HG02852 (cell line): ENCODE results near the gene HEMK1.

Experiments
- ATAC-seq: cut with Tn5 transposase; IDR thresholded peaks from one replicate; pipeline ENCODE4 v1.9.1; 2021; ENCODE audit warnings: mild to moderate bottlenecking, moderate library complexity; ENCODE audit not compliant: unreplicated experiment

The HEMK1 gene

DNA sequence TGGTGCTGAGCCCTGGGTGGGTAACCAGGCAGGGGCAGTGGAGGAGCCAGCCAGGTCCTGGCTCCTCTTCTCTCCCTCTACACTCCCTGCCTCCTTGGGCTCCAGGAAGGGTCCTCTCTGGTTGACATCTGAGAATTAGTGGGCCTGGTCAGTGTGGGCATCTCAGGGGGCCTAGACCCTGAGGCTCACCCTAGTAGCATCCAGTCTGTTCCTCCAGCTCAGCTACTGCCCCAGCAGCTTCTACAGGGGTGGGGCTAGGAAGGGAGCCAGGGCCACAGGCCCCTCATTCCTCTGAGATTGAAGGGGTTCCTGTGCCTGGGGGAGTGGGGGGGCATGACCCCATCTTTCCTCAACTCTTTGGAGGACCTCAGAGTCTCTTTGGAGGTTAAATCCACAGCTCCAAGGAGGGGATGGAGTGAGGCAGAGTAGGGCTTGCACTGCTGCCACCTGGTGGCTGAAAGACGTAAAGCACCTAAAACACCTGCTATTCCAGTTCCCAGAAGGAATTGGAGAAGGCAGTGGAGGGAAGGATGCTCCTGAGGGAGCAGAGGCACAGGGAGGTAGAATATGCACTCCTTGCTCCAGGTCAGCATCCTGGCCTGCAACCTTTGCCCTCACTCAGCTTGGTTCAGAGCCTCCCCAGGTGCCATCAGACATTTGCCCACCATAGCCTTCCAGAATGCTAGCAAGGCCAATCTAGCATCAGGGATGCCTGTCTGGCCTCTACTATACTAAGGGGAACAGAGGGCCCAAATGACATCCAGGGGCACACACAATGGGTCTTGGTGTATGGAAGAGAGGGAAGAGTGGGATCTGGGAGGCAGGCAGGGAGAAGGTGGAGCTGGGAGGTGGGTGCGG, 26.9 kb upstream of the HEMK1 start:
- ATAC-seq: no peak

DNA sequence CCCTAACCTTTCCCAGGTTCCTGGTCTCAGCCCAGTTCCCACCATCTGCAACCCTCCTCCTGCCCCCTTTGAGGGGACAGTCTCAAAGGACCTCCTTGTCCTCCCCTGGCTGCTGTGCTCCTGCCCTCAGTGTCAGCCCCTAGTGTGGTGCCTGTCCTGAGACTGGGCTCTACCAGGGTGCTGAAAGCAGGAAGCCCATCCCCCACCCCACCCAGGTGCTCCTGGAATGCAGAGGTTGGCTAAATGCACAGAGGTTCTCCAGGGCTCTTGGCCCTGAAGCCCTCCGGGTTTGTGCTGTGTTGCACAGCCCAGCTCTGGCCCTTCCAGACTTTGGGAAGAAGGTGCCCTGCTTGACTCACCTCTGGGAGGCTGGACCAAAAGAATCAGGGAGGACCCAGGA, 23.5 kb upstream of the HEMK1 start:
- no peak for ATAC-seq

DNA sequence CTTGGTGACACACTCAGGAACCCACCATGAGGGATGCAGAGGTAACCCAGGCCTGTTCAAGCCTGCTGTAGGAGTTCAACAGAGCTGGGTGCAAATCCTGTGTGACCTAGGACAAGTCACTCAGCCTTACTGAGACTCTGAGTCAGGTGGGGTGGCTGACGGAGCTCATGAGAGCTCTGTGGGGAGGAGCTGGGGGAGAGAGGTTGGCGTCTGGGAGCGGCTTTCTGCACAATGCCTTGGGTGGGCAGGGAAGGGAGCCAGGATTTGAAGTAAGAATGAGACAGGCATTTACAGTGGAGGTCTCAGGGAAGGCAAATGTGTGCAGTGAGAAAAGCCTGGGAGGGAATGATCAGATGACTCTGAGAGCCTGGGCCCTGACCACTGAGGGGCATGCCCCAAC, 20.1 kb upstream of the HEMK1 start:
- no peak for ATAC-seq

DNA sequence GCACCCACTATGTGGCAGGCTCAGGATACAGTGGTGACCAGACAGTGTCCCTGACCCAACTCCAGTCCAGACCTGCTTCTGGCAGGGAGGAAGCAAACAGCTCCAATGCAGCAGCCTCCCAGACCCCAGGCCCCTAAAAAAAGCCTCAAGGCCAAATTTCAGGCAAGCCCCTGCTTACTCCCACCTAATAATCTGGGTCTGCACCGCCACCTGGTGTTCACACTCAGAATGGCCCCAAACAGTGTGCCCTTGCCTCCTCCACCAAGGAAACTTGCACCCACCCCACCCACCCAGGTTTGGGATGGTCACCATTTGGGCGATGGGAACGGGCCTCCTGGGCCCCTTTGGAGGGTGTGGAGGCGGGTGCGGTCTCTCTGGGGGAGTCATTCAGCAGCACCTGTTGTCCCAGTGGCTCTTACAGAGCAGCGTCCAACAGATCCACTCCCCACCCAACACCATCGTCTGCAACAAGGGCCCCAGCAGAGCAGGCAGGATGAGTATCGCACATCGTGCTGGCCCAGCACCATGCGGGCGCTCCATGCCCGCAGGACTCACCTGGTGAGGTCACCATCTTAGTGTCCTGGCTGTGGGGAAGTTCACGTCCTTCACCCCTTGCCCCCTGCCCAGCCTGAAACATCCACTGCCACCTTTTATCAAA, 19.1 kb upstream of the HEMK1 start:
- ATAC-seq: no peak

DNA sequence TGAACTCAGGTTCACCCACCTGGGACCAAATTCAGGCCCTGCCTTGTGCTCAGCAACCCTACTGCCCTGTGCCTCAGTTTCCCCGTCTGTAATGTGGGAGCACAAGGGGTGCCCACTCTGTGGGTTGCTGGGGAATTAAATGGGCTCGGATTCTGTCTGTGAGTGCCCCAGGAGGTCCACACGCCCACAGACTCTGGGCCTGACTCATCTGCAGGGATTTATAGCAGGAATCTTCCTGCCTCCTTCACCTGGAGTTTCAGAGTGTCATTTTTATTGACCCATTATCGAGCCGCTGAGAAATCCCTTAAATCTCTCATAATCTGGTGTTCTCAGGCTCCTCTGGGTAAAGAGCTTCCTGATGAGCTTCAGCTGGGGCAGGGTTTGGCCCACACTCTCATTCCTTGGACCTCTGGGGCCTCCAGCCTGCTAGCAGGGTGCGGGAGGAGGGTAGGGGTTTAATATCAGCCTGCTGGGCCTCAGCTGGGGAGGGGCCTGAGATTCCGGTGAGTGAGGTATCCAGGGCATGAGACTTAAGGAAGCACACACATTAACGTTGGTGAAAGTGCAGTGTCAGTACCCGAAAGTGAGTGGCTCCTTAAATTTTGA, 18.2 kb upstream of the HEMK1 start:
- no peak for ATAC-seq

DNA sequence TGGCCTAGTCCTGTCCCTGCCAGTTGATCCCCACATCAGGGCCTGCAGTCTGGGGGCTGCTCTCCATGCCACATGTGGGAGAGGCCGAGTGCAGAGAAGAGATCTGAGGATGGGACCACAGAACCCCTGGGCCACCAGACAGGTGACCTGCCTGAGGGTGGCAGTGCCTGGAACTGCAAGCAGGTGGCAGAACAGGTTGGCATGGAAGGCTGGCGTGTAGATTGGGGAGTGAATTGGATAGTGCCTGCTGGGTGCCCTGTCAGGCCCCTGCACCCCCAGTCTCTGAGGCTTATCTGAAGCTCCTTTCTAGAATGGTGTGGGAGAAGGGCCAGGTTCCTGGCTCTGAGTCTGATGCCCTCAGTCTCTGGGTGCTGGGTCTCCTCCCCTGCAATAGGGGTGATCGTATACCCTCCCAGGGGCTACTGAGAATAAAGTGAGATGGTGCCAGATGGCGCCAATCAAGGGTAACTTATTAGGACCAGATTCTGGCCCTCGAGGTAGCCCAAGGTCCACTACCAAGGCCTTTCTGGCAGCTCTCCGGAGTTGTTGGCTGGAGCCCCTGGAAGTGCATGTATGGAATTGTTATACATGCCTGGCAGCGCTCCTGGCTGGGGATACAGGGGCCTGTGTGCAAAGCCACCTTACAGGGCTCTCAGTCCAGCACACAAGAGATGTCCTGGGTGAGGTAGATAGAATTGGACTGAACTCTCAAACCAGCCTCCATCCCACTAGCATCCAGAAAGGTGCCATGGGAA, 17.5 kb upstream of the HEMK1 start:
- ATAC-seq: no peak

DNA sequence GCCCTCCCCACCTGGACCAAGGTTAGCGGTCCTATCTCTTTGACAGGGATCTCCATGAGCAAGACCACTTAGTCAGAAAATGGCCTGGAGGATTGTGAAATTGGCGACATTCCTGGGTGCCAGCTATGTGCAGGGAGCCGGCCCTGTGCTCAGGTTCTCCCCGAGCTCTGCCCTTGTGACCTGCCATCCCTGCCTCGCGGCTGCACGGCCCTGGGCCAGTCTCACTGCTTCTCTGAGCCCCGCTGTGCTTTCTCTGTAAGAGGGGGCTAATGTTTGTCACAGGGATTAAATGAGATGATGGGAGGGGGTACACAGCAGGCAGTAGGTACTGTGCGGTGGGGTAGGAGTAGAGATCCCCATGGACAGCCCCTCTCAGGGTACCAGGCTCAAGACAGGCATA, 16.7 kb upstream of the HEMK1 start:
- ATAC-seq: no peak

DNA sequence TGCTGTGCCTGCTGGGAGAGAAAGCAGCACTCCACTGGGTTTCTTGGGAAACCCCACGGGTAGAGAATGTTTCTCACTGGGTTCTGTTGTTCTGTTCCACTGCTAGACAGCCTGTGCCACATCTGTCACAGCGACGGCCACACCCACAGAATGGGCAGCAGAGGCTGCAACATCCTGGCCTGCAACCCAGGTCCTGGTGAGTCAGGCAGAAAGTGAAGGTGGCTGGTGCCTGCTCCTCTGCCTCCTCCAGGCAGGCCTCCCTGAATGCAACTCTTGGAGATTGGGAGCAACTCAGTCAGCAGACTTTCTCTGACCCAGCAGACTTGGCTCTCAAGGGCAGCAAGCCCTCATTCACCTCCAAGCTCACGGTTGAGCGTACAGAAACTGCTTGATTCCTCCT, 14.8 kb upstream of the HEMK1 start:
- ATAC-seq: no peak

DNA sequence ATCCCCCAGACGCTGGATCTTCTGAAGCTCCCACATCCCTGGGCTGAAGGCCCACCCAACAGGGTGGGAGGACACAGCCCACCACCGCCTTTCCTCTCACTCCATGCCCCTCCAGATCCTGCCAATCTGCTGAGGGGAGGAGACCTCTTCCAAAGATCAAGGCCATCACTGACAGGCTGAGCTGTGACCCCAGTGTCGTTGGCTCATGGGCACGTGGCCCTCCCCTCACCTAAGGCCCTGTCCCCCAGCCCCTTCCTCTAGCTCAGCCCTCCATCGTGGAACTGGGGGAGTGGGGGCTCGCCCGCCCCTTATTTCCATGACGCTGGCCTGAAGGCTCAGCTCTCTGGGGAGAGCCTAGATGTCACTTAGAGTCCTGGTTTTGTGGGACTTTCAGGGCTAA, 12.2 kb upstream of the HEMK1 start:
- ATAC-seq: no peak

DNA sequence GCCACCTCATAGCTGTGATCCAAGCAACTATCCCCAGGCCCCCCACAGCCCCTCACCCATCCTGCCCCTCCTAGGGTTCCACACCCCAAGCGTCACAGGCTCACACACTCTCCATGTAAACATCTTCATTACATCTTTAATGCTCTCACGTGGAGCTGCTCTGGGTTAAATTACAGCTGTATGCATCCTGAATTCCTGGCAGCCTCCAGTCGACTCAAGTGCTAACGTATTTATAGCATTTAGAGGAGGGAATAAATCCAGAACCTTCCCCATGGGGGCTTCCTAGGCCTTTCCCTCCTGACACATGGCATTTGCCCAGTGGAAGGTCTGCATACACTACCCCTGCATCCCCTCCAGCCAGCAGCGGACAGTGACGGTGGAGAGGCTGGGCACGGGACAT, 11.4 kb upstream of the HEMK1 start:
- ATAC-seq: no peak

DNA sequence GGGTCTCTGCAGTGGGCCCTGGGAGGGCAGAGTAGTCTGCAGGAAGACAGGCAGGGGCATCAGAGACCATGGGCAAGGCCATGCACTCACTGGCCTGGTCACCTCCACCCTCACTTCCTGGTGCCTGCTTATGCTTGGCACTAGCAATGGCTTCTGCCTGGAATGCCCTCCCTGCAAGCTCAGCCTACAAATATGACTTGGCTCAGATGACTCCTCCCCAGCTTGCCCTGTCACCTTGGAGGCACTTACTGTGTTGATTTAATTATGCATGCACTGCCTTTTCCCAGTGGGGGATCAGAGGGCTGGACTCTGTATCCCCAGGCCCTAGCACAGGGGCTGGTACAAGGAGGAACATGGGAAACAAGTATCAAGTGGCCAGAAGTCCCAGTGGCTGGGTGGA, 9.6 kb upstream of the HEMK1 start:
- ATAC-seq: no peak

DNA sequence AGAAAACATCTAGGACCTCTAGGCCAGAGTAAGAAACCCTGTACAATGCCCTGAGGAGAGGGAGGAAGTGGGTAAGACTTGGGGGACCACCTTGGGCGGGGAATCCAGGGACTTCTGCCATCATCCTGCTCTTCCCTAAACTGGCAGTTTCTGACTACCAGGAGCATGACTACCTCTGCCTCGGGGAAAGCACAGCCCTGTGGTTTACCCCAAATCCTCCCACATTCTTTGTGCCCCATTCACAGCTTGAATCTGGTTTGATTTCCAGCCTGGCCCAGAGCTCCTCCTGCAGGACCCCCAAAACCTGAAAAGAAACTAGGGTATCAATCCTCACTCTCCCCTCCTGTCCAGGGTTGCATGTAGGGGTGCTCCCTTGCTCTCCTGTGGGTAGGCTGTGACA, 6.5 kb upstream of the HEMK1 start:
- ATAC-seq: no peak

DNA sequence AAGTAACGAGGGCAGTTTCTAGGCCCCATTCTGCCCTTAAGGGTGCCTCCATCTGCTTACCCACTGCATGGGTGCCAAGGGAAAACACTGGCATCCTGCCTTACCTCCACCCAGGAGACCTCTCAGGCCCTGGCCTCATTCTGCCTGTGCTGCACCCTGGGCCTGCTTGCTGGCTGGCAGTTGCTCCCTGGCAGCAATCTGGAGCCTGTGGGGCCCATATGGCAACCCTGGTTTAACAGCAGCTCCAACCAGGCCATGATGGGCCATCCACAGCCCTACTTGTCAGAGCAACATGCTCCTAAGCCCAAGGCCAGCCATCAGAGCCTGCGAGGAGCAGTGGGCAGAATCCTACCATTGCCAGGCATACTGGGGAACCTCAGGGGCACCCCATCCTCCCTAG, 5.5 kb upstream of the HEMK1 start:
- ATAC-seq: no peak

DNA sequence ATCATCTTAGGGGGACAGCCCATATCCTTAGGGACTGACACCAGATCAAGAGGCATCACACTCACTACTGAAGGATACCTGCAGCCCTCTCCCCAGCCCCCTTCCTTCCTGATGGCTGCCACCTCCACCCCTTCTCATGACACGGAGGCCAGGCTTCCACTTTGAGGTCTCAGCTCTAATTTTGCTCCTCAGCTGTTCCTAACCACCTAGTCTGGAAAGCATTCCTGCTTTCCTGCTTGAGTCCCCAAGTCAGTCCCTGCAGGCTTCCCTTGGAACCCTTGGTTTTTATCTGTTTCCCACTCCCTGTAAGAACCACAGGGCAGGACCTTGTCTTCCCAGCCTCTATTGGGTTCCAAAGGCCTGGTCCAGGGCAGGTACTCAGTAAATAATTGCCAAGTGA, 5.0 kb upstream of the HEMK1 start:
- ATAC-seq: no peak

DNA sequence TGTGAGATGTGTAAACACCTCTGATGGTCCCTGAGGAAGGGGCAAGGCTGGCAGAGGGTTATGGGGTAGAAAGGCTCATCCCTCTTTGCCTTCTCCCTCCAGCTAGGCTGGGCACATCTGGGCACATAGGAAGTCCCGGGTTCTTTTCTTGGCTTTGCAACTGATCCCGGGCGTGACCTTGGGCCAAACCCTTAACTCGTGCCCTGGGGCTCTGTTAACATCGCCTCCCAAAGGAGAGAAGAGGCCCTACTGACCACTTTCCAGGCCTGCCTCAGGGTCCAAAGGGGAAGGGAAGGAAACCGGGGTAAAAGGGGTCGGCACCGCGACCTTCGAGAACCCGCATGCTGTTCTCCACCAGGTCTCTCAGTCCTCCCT, 2.3 kb upstream of the HEMK1 start:
- no peak for ATAC-seq

DNA sequence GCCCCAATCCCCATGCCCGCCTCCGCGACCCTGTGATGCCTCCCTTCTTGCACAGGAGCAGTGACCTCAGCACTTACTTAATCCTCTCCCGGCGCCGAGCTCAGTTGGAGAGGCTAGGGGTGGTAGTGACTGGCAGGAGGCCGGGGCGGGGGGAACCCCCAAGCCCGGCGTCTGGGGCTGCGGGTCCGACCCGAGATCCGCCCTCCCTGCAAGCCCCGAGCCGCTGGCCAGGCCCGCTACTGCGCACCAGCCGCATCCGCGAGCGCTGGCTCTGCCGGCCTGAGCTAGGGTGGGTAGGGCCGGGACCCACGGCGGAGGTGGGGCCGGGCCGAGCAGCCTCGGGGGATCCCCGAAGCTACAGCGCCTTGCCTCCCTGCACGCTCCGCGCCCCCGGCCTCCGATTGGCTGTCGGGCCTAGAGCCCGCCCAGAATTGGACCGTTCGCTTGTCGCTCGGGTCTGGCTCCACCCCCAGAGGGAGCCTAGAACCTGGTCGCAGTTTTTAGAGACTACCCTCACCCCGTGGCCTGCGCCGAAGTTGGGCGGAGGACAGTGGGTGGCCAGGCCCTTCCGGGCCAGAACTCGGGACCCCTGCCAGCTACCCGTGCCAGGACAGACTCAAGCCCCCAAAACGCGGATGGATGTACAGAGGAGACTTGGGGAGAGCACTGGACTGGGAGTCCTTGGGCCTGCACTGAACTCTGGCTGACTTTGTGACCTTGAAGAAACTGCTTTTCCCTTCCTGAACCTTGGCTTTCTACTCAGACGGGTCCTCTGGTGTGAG, 1.7 kb upstream of the HEMK1 start, which contains the start of gene C3orf18:
Gene C3orf18 (minus strand): TSS at position 362 of the 782 bp plus-strand sequence. CDS start 2,048 bp downstream, outside the sequence.
- ATAC-seq: peak; percentile 78

DNA sequence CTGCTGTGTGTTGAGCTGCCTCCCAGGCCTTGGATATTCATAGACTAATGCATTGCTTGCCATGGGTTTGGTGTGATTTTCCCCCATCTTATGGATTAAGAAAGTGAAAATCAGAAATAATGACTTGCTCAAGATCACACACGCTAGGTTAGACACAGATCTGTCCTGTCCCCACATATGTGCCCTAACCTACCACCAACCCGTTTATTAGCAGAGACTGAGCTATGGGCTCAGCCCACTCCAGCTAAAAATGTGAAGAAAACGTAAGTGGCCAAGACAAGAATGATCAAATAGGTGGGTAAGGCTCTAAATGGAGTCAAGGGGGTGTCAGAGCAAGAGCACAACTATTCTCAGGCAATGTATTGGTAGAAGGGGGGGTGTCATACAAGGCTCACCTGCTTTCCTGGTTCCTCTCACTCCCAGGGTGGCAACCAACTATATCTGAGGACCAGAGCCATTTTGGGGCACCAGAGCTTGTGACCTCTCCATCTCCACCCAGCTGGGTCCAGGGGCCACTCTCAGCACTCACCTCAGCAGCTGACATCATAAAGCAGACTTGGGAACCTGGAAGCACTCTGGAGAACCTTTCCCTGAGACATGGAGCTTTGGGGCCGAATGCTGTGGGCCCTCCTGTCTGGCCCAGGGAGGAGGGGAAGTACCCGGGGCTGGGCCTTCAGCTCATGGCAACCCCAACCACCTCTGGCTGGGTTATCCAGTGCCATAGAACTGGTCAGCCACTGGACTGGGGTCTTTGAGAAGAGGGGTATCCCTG, 1.4 kb downstream of the HEMK1 start:
- ATAC-seq: no peak

DNA sequence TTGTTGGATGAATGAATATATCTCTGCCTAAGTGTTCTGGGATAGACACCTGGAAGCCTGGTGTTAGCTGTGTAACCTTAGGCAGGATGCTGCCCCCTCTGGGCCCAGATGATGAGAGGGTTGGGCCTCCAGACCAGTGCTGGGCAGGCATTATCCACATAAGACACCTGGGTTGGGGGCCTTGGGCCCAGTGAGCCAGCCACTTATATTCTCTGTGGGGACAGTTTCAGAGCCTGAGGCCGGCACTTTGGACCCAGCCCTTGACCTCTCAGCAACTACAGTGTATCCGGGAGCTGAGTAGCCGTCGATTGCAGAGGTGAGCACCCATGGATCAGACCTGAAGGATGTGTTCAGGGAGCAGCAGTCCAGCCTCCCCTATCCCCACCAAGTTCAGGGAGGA, 2.2 kb downstream of the HEMK1 start:
- no peak for ATAC-seq

DNA sequence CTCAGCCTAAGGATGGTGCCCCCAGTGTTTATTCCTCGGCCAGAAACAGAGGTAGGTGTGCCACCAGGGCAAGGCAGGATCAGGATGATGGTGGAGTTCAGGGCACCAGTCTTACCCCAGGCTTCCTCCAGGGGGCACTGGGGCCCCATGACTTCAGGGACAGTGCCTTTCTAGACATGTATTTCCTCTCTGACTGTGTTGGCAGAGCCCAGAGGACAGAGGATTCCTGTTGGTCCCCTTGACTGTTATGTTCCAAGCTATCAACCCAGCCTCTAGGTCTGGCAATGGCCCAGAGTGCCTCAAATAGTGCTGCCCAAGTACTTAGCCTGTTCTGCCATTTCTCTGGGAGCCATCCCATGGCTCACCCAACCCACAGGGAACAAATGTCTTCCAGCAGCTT, 2.8 kb downstream of the HEMK1 start:
- ATAC-seq: no peak

DNA sequence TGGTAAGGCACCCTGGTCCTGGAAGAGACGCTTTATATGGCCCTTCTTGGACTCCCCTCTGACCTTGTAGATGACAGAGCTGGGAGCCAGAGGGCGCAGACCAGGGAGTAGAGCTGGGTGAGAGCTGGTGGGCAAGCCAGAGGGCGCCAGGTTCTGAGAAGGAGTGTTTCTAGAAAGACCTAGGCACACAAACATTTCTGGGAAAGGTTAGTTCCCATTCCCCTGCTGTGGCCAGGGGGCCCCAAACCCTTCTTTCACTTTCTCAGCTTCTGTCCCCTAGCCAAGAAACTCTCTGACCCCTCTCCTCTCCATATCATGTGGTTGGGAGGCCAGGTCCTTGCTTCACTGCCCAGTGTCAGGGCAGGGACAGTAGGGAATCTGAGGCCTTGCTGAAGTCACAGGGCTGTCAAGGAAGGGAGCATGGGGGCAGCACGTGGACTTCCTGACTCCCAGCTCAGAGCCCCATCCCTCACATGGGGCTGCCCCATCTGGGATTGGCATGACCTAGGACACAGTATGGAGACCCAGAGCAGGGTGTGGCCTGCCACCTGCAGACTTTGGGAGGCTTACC, 3.6 kb downstream of the HEMK1 start:
- no peak for ATAC-seq
